T-cell (primary cell): Measurements from ENCODE around the gene YAE1. TPM values are rescaled to one million over a fixed set of nuclear protein-coding genes. Genes with fewer than 3 reads are reported as not detected.

ENCODE experiments used
- ATAC-seq, 4 experiments: fragments of 200-7000 bp in 3 of 4; fragments of 150-1000 bp in 1 of 4; cut with Tn5 transposase; replicated peaks in 1 of 4; 1 replicate in 3 of 4; 2 replicates in 1 of 4; pipeline ENCODE4 v1.10.0; 2021; ENCODE audit warnings: moderate library complexity in 3 of 4, mild to moderate bottlenecking in 2 of 4, moderate number of reproducible peaks in 1 of 4
- CTCF ChIA-PET, 2 donors: fragments of 300-600 bp; sonication (Branson Sonifier 250); formaldehyde crosslinking; loops; one replicate each; lab custom pipeline; 2022; ENCODE audit warnings: antibody characterized with exemption in 2 of 2; lab: Charles Lee
- POLR2A ChIA-PET, 2 donors: fragments of 300-600 bp; sonication (Branson Sonifier 250); formaldehyde crosslinking; loops; one replicate each; lab custom pipeline; 2022; ENCODE audit warnings: antibody characterized with exemption in 2 of 2; lab: Charles Lee
- DNase-seq, 35 experiments: peaks; one replicate each; pipeline versions ENCODE4 v3.0.0 to v3.0.0-alpha.2; 2013 to 2023
- H3K27ac ChIP-seq: one replicate; pipeline ENCODE4 v1.5.1; 2013; ENCODE audit warnings: low read length
- H3K27me3 ChIP-seq, 2 experiments: replicated peaks in 1 of 2; 1 replicate in 1 of 2; 2 replicates in 1 of 2; pipeline versions ENCODE4 v1.6.1 to v1.7.0; 2013; ENCODE audit warnings: low read length in 1 of 2, mixed read lengths in 1 of 2; ENCODE audit not compliant: control insufficient read depth in 2 of 2, insufficient read depth in 2 of 2; ENCODE audit errors: extremely low read depth in 1 of 2
- H3K36me3 ChIP-seq, 2 donors: 1 replicate in 1 of 2; 2 replicates in 1 of 2; pipeline versions ENCODE4 v1.6.1 to v1.7.0; 2013; ENCODE audit warnings: low read length in 1 of 2; ENCODE audit not compliant: control insufficient read depth in 2 of 2, insufficient read depth in 1 of 2; ENCODE audit errors: extremely low read depth in 1 of 2
- H3K4me1 ChIP-seq, 2 experiments: 1 replicate in 1 of 2; 2 replicates in 1 of 2; pipeline versions ENCODE4 v1.6.1 to v1.7.0; 2013; ENCODE audit warnings: low read length in 2 of 2, mixed read lengths in 1 of 2; ENCODE audit not compliant: insufficient read depth in 2 of 2, control insufficient read depth in 1 of 2; ENCODE audit errors: extremely low read depth in 1 of 2
- H3K4me3 ChIP-seq, 2 donors: 1 replicate in 1 of 2; 2 replicates in 1 of 2; pipeline versions ENCODE4 v1.5.1 to v1.7.0; 2013; ENCODE audit warnings: mild to moderate bottlenecking in 2 of 2, low read length in 1 of 2, moderate library complexity in 1 of 2; ENCODE audit not compliant: control insufficient read depth in 1 of 2; ENCODE audit errors: extremely low read depth in 1 of 2
- H3K9me3 ChIP-seq: 2 replicates; pipeline ENCODE4 v1.7.0; 2013
- H3K27ac Mint-ChIP-seq, 2 donors: one replicate each; pipeline ENCODE4 v1.8.0; 2020 to 2021; ENCODE audit warnings: mild to moderate bottlenecking in 2 of 2, mixed read lengths in 2 of 2
- H3K27me3 Mint-ChIP-seq, 2 donors: one replicate each; pipeline ENCODE4 v1.8.0; 2021 to 2022; ENCODE audit warnings: mixed read lengths in 2 of 2
- H3K36me3 Mint-ChIP-seq: one replicate; pipeline ENCODE4 v1.8.0; 2021; ENCODE audit warnings: mixed read lengths
- H3K4me1 Mint-ChIP-seq, 3 donors: one replicate each; pipeline ENCODE4 v1.8.0; 2020 to 2022; ENCODE audit warnings: mixed read lengths in 3 of 3, mild to moderate bottlenecking in 1 of 3
- H3K4me3 Mint-ChIP-seq, 3 donors: one replicate each; pipeline ENCODE4 v1.8.0; 2020 to 2022; ENCODE audit warnings: mild to moderate bottlenecking in 3 of 3, mixed read lengths in 3 of 3, moderate library complexity in 3 of 3
- H3K9me3 Mint-ChIP-seq, 3 donors: one replicate each; pipeline ENCODE4 v1.8.0; 2020 to 2022; ENCODE audit warnings: mixed read lengths in 3 of 3
- WGBS: methylation state at CpG from one replicate; pipeline ENCODE4 v1.1.5; 2013; ENCODE audit warnings: missing lambda C conversion rate; ENCODE audit not compliant: insufficient coverage; 5-methylcytosine and 5-hydroxymethylcytosine counted together
- total RNA-seq, 35 experiments: library from RNA in 6 of 35; stranded (reverse) in 6 of 35; fragments of 120-200 nt in 1 of 35; gene quantifications; one replicate each; pipeline versions ENCODE4 v1.2.1 to v1.2.4 and lab custom pipeline; 2013 to 2026

The YAE1 gene
- total RNA-seq, 5 donors from 2014 or later (not counting 1 experiment from before 2014, with no cell fraction given) = 7.5 to 21.9 (median 15.6) TPM

- Histone ChIP-seq H3K4me1 (peaks cover 7 to 8% of the 10 kb centered on the region in 2 experiments), H3K27ac (no peak overlapping the region), H3K4me3 (no peak overlapping the region), H3K36me3 (no peaks in the 10 kb centered on the region), H3K27me3 (no peaks in the 10 kb centered on the region), H3K9me3 (no peaks in the 10 kb centered on the region)
- no peaks in the 10 kb centered on the region for H3K9me3 Mint-ChIP-seq
- no peaks in the 10 kb centered on the region for H3K27me3 Mint-ChIP-seq
- H3K4me1 Mint-ChIP-seq = peaks cover 16 to 58% (median 52%) of the 10 kb centered on the region in 3 donors
- H3K4me3 Mint-ChIP-seq = peak overlapping the region; percentile 1 to 54 (median 14)
- CTCF ChIA-PET = interaction anchor here (0.6 to 3.0 kb wide), 8 partner anchors 9 to 693 kb away, joined by 3 to 22 read pairs (median 3); no protein-coding TSS in a partner anchor
- WGBS = no CpG with 5 or more reads among the region's 7 CpGs
- H3K36me3 Mint-ChIP-seq = no peaks in the 10 kb centered on the region
- peak in 33 of 35 experiments; percentile 7 to 78 (median 45) for DNase-seq
- POLR2A ChIA-PET = interaction anchor here (0.6 to 0.7 kb wide), 2 partner anchors 30 to 544 kb away, joined by 3 read pairs; no protein-coding TSS in a partner anchor
- peak; percentile 85 to 96 (median 91) for ATAC-seq
- H3K27ac Mint-ChIP-seq = peak overlapping the region; percentile 67 to 80
These were observed 23.3 kb downstream of the YAE1 start for GRCh38 chr7:39589323-39590111.

DNA sequence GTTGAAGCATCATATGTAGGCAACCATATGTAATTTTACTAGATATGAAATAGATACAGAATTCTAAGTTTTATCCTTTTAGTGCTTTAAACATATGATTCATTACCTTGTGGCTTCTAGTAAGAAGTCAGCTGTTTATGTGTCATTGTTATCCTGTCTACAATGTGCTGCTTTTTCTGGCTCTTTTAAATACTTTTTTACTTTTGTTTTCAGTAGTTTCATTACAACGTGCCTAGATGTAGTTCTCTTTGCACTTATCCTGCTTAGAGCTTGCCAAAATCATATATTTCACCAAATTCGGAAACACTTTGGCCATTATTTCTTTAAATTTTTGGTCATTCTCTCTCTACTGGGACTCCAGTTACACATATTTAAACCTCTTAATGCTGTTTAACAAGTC lies 26.4 kb downstream of the YAE1 start:
- WGBS = 40% methylated on average over 2 of the region's 2 CpGs
- no peaks in the 10 kb centered on the region for H3K36me3 ChIP-seq
- no peaks in the 10 kb centered on the region for H3K36me3 Mint-ChIP-seq
- no peak overlapping the region for H3K27ac ChIP-seq
- peaks cover 7 to 8% of the 10 kb centered on the region in 2 experiments for H3K4me1 ChIP-seq
- H3K4me3 Mint-ChIP-seq = peak overlapping the region in 2 of 3 donors; percentile 14 to 21
- H3K4me3 ChIP-seq = no peak overlapping the region
- ATAC-seq (peak in 3 of 4 experiments; percentile 65 to 76 (median 67)), DNase-seq (peak in 1 of 35 experiments; percentile 14)
- H3K4me1 Mint-ChIP-seq = peaks cover 16 to 55% (median 50%) of the 10 kb centered on the region in 3 donors
- ChIA-PET POLR2A (interaction anchor here (0.6 to 0.7 kb wide), 2 partner anchors 21 to 721 kb away, joined by 3 to 6 read pairs; no protein-coding TSS in a partner anchor), CTCF (interaction anchor here (0.6 to 1.1 kb wide), 6 partner anchors 12 to 112 kb away, joined by 3 to 5 read pairs (median 3); no protein-coding TSS in a partner anchor)
- H3K27me3 Mint-ChIP-seq = no peaks in the 10 kb centered on the region
- no peaks in the 10 kb centered on the region for H3K9me3 ChIP-seq
- H3K9me3 Mint-ChIP-seq = no peaks in the 10 kb centered on the region
- no peaks in the 10 kb centered on the region for H3K27me3 ChIP-seq
- H3K27ac Mint-ChIP-seq = peak overlapping the region; percentile 86 to 90

DNA sequence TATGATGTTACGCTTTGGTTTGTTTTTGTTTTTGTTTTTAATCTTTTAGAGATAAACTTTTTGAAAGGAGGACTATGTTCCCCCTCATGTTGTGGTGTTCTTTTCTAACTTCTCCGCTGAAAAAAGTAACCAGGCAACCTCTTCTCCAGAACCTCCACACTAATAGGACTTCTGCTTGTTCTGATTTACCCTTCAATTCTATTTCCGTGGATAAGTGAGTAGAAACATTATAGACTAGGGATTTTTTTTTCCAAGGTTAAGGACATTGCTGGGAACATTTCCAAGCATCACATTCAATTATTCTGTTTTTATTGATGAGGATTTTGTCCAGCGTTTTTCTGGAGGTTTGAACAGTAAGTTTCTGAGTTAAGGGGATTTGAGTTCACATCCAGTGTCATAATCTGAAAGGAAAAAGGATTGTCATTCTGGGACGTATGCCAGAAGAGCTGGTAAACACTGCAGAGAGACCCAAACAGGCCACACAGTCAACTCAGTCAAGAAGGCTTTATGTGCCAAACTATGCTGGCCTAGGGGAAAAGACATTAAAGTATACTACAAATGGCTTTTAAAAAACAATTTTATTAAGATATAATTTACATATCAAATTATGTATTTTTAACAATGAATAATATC lies 28.9 kb downstream of the YAE1 start:
- no peak overlapping the region for H3K27ac Mint-ChIP-seq
- H3K27me3 Mint-ChIP-seq = no peaks in the 10 kb centered on the region
- no peaks in the 10 kb centered on the region for H3K27me3 ChIP-seq
- WGBS = no CpG with 5 or more reads among the region's 5 CpGs
- H3K4me1 Mint-ChIP-seq = peaks cover 7 to 39% (median 34%) of the 10 kb centered on the region in 3 donors
- H3K4me1 ChIP-seq = peaks cover 0 to 2% of the 10 kb centered on the region in 2 experiments
- H3K27ac ChIP-seq = no peak overlapping the region
- no peaks in the 10 kb centered on the region for H3K9me3 Mint-ChIP-seq
- H3K36me3 Mint-ChIP-seq = no peaks in the 10 kb centered on the region
- H3K4me3 Mint-ChIP-seq = no peak overlapping the region
- H3K4me3 ChIP-seq = no peak overlapping the region
- CTCF ChIA-PET = no interaction called here
- H3K9me3 ChIP-seq = no peaks in the 10 kb centered on the region
- no peak for DNase-seq
- H3K36me3 ChIP-seq = no peaks in the 10 kb centered on the region
- no peak for ATAC-seq
- POLR2A ChIA-PET = interaction anchor here in 1 of 2 donors (0.6 kb wide), 1 partner anchor 10 kb away, joined by 3 read pairs; no protein-coding TSS in a partner anchor

DNA sequence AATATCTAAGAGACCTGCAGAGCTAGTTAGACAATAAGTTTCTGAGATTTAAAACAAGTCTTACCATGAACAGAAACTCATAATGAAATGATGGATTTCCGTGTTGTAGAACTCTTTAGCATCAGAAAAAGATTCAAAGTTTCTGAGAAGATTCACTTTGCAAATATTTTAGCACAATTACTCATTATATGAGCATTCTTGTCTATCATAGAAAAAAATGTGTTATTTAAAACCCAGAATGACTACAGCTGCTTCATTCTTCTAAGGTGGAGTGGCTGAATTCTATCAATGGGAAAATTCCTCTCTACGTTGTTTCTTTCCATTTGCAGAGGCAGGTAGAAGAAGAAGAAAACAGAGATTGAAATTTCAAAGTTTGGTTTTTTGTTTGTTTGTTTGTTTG lies 36.1 kb downstream of the YAE1 start:
- ChIA-PET POLR2A (no interaction called here), CTCF (no interaction called here)
- Mint-ChIP-seq H3K27ac (no peak overlapping the region), H3K4me1 (peaks cover 38 to 39% (median 38%) of the 10 kb centered on the region in 3 donors), H3K9me3 (peaks cover 4 to 11% (median 9%) of the 10 kb centered on the region in 3 donors), H3K4me3 (no peak overlapping the region), H3K36me3 (peaks cover 8% of the 10 kb centered on the region), H3K27me3 (no peaks in the 10 kb centered on the region)
- H3K27me3 ChIP-seq = no peaks in the 10 kb centered on the region
- no peak for ATAC-seq
- H3K4me3 ChIP-seq = no peak overlapping the region
- no peak overlapping the region for H3K27ac ChIP-seq
- H3K9me3 ChIP-seq = no peaks in the 10 kb centered on the region
- no CpG with 5 or more reads among the region's 2 CpGs for WGBS
- peaks cover 0 to 19% of the 10 kb centered on the region in 2 experiments for H3K4me1 ChIP-seq
- no peak for DNase-seq
- no peaks in the 10 kb centered on the region for H3K36me3 ChIP-seq

- CTCF ChIA-PET = interaction anchor here in 1 of 2 donors (0.5 to 1.9 kb wide), 2 partner anchors 18 to 160 kb away, joined by 3 to 4 read pairs; no protein-coding TSS in a partner anchor
- Histone ChIP-seq H3K4me1 (peaks cover 0 to 25% of the 10 kb centered on the region in 2 experiments), H3K36me3 (no peaks in the 10 kb centered on the region), H3K4me3 (no peak overlapping the region), H3K9me3 (no peaks in the 10 kb centered on the region), H3K27ac (no peak overlapping the region), H3K27me3 (no peaks in the 10 kb centered on the region)
- H3K9me3 Mint-ChIP-seq = peaks cover 4 to 11% (median 9%) of the 10 kb centered on the region in 3 donors
- peaks cover 8% of the 10 kb centered on the region for H3K36me3 Mint-ChIP-seq
- ATAC-seq (peak in 1 of 4 experiments; percentile 33), DNase-seq (no peak)
- H3K4me1 Mint-ChIP-seq = peaks cover 50 to 54% (median 51%) of the 10 kb centered on the region in 3 donors
- peak overlapping the region; percentile 9 for H3K27ac Mint-ChIP-seq
- POLR2A ChIA-PET = no interaction called here
- H3K27me3 Mint-ChIP-seq = peaks cover 0 to 4% of the 10 kb centered on the region in 2 donors
- peak overlapping the region in 1 of 3 donors; percentile 5 for H3K4me3 Mint-ChIP-seq
These were observed 37.7 kb downstream of the YAE1 start for GRCh38 chr7:39603924-39604323.

DNA sequence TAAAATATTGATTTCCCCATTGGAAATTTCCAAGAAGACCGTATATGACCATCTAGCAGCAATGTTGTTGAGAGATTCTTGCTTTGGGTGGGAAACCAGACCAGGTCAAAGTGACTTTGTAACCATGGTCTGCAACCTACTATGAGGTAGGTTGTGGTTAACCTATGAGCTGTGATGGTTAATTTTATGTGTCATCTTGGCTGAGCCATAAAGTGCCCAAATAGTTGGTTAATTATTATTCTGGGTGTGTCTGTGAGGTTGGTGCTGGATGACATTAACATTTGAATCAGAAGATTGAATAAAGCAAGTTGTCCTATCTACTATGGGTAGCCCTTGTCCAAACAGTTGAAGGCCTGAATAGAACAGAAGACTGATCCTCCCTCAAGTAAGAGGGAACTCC lies 38.9 kb downstream of the YAE1 start:
- ChIA-PET CTCF (interaction anchor here in 1 of 2 donors (1.9 to 2.0 kb wide), 2 partner anchors 17 to 25 kb away, joined by 4 to 5 read pairs; no protein-coding TSS in a partner anchor), POLR2A (interaction anchor here in 1 of 2 donors (0.7 to 1.2 kb wide), 2 partner anchors 10 to 20 kb away, joined by 3 to 4 read pairs; no protein-coding TSS in a partner anchor)
- peaks cover 4 to 34% of the 10 kb centered on the region in 2 experiments for H3K4me1 ChIP-seq
- DNase-seq (no peak), ATAC-seq (no peak)
- Mint-ChIP-seq H3K27me3 (peaks cover 3 to 13% of the 10 kb centered on the region in 2 donors), H3K9me3 (peaks cover 4 to 11% (median 9%) of the 10 kb centered on the region in 3 donors), H3K4me3 (no peak overlapping the region), H3K4me1 (peaks cover 60 to 66% (median 61%) of the 10 kb centered on the region in 3 donors), H3K36me3 (peaks cover 8% of the 10 kb centered on the region), H3K27ac (peak overlapping the region; percentile 84 to 93)
- no CpG with 5 or more reads among the region's 1 CpG for WGBS
- no peak overlapping the region for H3K27ac ChIP-seq
- H3K36me3 ChIP-seq = no peaks in the 10 kb centered on the region
- H3K4me3 ChIP-seq = no peak overlapping the region
- no peaks in the 10 kb centered on the region for H3K9me3 ChIP-seq
- H3K27me3 ChIP-seq = peaks cover 0 to 4% of the 10 kb centered on the region in 2 experiments
